ENCODE measurements around the gene DENND2A. TPM values are rescaled to one million over a fixed set of nuclear protein-coding genes. Genes with fewer than 3 reads are reported as not detected.
"Not testable (repeated sequence)": the region's sequence is repeated elsewhere in the genome, so short reads cannot be mapped to it uniquely, and the experiment has no call there.

Gene DENND2A
- polyA plus RNA-seq, 3 donors from 2014 or later = not detected

- Mint-ChIP-seq H3K4me3 (no peak overlapping the region), H3K27ac (no peak overlapping the region), H3K27me3 (ENCODE audit: low read depth in 3 of 3) (peaks cover 0 to 2% (median 1%) of the 10 kb centered on the region in 3 donors), H3K36me3 (no peaks in the 10 kb centered on the region), H3K9me3 (no peaks in the 10 kb centered on the region), H3K4me1 (no peaks in the 10 kb centered on the region)
- no peak for DNase-seq
Observed at GRCh38 chr7:140541513-140542227, 98.9 kb downstream of the DENND2A start.

GRCh38 chr7:140541176-140541512 lies 99.5 kb downstream of the DENND2A start:
- DNase-seq = no peak
- no peak overlapping the region for H3K27ac Mint-ChIP-seq
- H3K4me1 Mint-ChIP-seq = no peaks in the 10 kb centered on the region
- H3K9me3 Mint-ChIP-seq = no peaks in the 10 kb centered on the region
- no peaks in the 10 kb centered on the region for H3K36me3 Mint-ChIP-seq
- no peak overlapping the region for H3K4me3 Mint-ChIP-seq
- peaks cover 0 to 2% (median under 1%) of the 10 kb centered on the region in 3 donors for H3K27me3 Mint-ChIP-seq (ENCODE audit: low read depth in 3 of 3)

- H3K4me3 Mint-ChIP-seq = no peak overlapping the region
- DNase-seq = no peak
- H3K4me1 Mint-ChIP-seq = no peaks in the 10 kb centered on the region
- H3K36me3 Mint-ChIP-seq = no peaks in the 10 kb centered on the region
- H3K9me3 Mint-ChIP-seq = no peaks in the 10 kb centered on the region
- H3K27me3 Mint-ChIP-seq (ENCODE audit: low read depth in 3 of 3) = peaks cover 0 to 2% (median 0%) of the 10 kb centered on the region in 3 donors
- H3K27ac Mint-ChIP-seq = no peak overlapping the region
Observed at GRCh38 chr7:140540136-140540777, 100.4 kb downstream of the DENND2A start.

- H3K27me3 Mint-ChIP-seq (ENCODE audit: low read depth in 3 of 3) = peaks cover 0 to 5% (median 0%) of the 10 kb centered on the region in 3 donors
- H3K27ac Mint-ChIP-seq = no peak overlapping the region
- no peak overlapping the region for H3K4me3 Mint-ChIP-seq
- no peak for DNase-seq
- H3K4me1 Mint-ChIP-seq = no peaks in the 10 kb centered on the region
- H3K9me3 Mint-ChIP-seq = peaks cover 0 to 3% (median 0%) of the 10 kb centered on the region in 6 donors
- H3K36me3 Mint-ChIP-seq = no peaks in the 10 kb centered on the region
Observed at GRCh38 chr7:140539461-140539860, 101.2 kb downstream of the DENND2A start.

GRCh38 chr7:140537750-140538482 lies 102.7 kb downstream of the DENND2A start:
- Mint-ChIP-seq H3K27ac (no peak overlapping the region), H3K27me3 (ENCODE audit: low read depth in 3 of 3) (peaks cover 0 to 4% (median 0%) of the 10 kb centered on the region in 3 donors), H3K4me3 (no peak overlapping the region), H3K36me3 (no peaks in the 10 kb centered on the region), H3K9me3 (peaks cover 0 to 4% (median 0%) of the 10 kb centered on the region in 6 donors), H3K4me1 (no peaks in the 10 kb centered on the region)
- DNase-seq = no peak

- Mint-ChIP-seq H3K27ac (no peak overlapping the region), H3K4me1 (no peaks in the 10 kb centered on the region), H3K36me3 (no peaks in the 10 kb centered on the region), H3K27me3 (ENCODE audit: low read depth in 3 of 3) (peaks cover 2 to 7% (median 2%) of the 10 kb centered on the region in 3 donors), H3K4me3 (no peak overlapping the region), H3K9me3 (peaks cover 0 to 4% (median 0%) of the 10 kb centered on the region in 6 donors)
- no peak for DNase-seq
Observed at GRCh38 chr7:140534743-140535142, 105.9 kb downstream of the DENND2A start.

- Mint-ChIP-seq H3K27ac (no peak overlapping the region), H3K9me3 (peaks cover 0 to 4% (median 0%) of the 10 kb centered on the region in 6 donors), H3K4me3 (no peak overlapping the region), H3K36me3 (no peaks in the 10 kb centered on the region), H3K27me3 (ENCODE audit: low read depth in 3 of 3) (peaks cover 2 to 8% (median 2%) of the 10 kb centered on the region in 3 donors), H3K4me1 (no peaks in the 10 kb centered on the region)
- DNase-seq = no peak
Observed at GRCh38 chr7:140533394-140533872, 107.2 kb downstream of the DENND2A start.

- H3K9me3 Mint-ChIP-seq; DNase-seq; H3K36me3 Mint-ChIP-seq; H3K4me3 Mint-ChIP-seq; H3K27ac Mint-ChIP-seq; H3K27me3 Mint-ChIP-seq (ENCODE audit: low read depth in 3 of 3): not testable (repeated sequence)
- H3K4me1 Mint-ChIP-seq = peaks cover 16 to 17% of the 10 kb centered on the region in 2 donors
Observed at GRCh38 chr7:140529428-140529827, 111.2 kb downstream of the DENND2A start.

GRCh38 chr7:140526787-140527664 lies 113.6 kb downstream of the DENND2A start:
- no peak overlapping the region for H3K27ac Mint-ChIP-seq
- DNase-seq = no peak
- H3K27me3 Mint-ChIP-seq (ENCODE audit: low read depth in 3 of 3) = peaks cover 0 to 5% (median 4%) of the 10 kb centered on the region in 3 donors
- no peak overlapping the region for H3K4me3 Mint-ChIP-seq
- no peaks in the 10 kb centered on the region for H3K36me3 Mint-ChIP-seq
- H3K9me3 Mint-ChIP-seq = peaks cover 0 to 1% (median 0%) of the 10 kb centered on the region in 6 donors
- H3K4me1 Mint-ChIP-seq = peaks cover 16 to 17% of the 10 kb centered on the region in 2 donors

- no peak overlapping the region for H3K27ac Mint-ChIP-seq
- peaks cover 16 to 17% of the 10 kb centered on the region in 2 donors for H3K4me1 Mint-ChIP-seq
- H3K36me3 Mint-ChIP-seq = no peaks in the 10 kb centered on the region
- H3K4me3 Mint-ChIP-seq = peak overlapping the region in 1 of 5 donors; percentile 38
- no peak for DNase-seq
- H3K9me3 Mint-ChIP-seq = peaks cover 0 to 1% (median 0%) of the 10 kb centered on the region in 6 donors
- peaks cover 0 to 5% (median 3%) of the 10 kb centered on the region in 3 donors for H3K27me3 Mint-ChIP-seq (ENCODE audit: low read depth in 3 of 3)
Observed at GRCh38 chr7:140526214-140526613, 114.4 kb downstream of the DENND2A start.

- Mint-ChIP-seq H3K27ac (peak overlapping the region in 1 of 6 donors; percentile 14), H3K9me3 (peaks cover 0 to 1% (median 0%) of the 10 kb centered on the region in 6 donors), H3K4me3 (peak overlapping the region in 2 of 5 donors; percentile 14 to 38), H3K36me3 (no peaks in the 10 kb centered on the region), H3K4me1 (peaks cover 16 to 17% of the 10 kb centered on the region in 2 donors), H3K27me3 (ENCODE audit: low read depth in 3 of 3) (peaks cover 0 to 5% (median 2%) of the 10 kb centered on the region in 3 donors)
- DNase-seq = peak; percentile 18 to 29 (median 21)
Observed at GRCh38 chr7:140525743-140526142, 114.9 kb downstream of the DENND2A start.

- peaks cover 2 to 9% (median 4%) of the 10 kb centered on the region in 3 donors for H3K27me3 Mint-ChIP-seq (ENCODE audit: low read depth in 3 of 3)
- H3K4me3 Mint-ChIP-seq = no peak overlapping the region
- H3K27ac Mint-ChIP-seq = no peak overlapping the region
Observed at GRCh38 chr7:140521421-140521820, 119.2 kb downstream of the DENND2A start.

GRCh38 chr7:140519007-140519399 lies 121.6 kb downstream of the DENND2A start:
- Mint-ChIP-seq H3K4me1 (peaks cover 3 to 4% of the 10 kb centered on the region in 2 donors), H3K4me3 (no peak overlapping the region), H3K27me3 (ENCODE audit: low read depth in 3 of 3) (peaks cover 3 to 9% (median 4%) of the 10 kb centered on the region in 3 donors), H3K9me3 (no peaks in the 10 kb centered on the region), H3K36me3 (no peaks in the 10 kb centered on the region), H3K27ac (no peak overlapping the region)
- no peak for DNase-seq

More at GRCh38 chr7:140521421-140521820, 119.2 kb downstream of the DENND2A start:
- Mint-ChIP-seq H3K4me1 (peaks cover 10 to 13% of the 10 kb centered on the region in 2 donors), H3K9me3 (no peaks in the 10 kb centered on the region), H3K36me3 (no peaks in the 10 kb centered on the region)
- DNase-seq = no peak

Measured in immature natural killer cell (primary cell).